H54 (cell line): ENCODE measurements around the gene PMPCA.

Experiments used
- DNase-seq: peaks from one replicate; pipeline ENCODE4 v3.0.0; 2011; ENCODE audit warnings: low spot score, mixed read lengths; ENCODE audit not compliant: insufficient read length
- FAIRE-seq: peaks from 3 replicates; lab custom pipeline; 2011; peaks lifted over from hg19 to GRCh38; lab: Jason Lieb, UNC
- POLR2A ChIP-seq: IDR thresholded peaks from 2 replicates; pipeline ENCODE4 v1.6.1; 2011; ENCODE audit warnings: low read depth, mild to moderate bottlenecking, low read length

The PMPCA gene

GRCh38 chr9:136410500-136411287, at the start of gene PMPCA, which contains the start of gene ENTR1:
PMPCA (plus strand) TSS chr9:136410658; CDS start chr9:136410669, 11 bp downstream.
ENTR1 (minus strand) TSS chr9:136410614; CDS start chr9:136410397, 217 bp downstream.
- peak; percentile 98 for TF ChIP-seq POLR2A
- DNase-seq (peak; percentile 99), FAIRE-seq (no peak)

GRCh38 chr9:136361047-136361753, 49.3 kb upstream of the PMPCA start:
- FAIRE-seq (no peak), DNase-seq (no peak)
- no peak for TF ChIP-seq POLR2A

- DNase-seq (no peak), FAIRE-seq (no peak)
- no peak for TF ChIP-seq POLR2A
Observed at GRCh38 chr9:136361754-136362449, 48.6 kb upstream of the PMPCA start.

- DNase-seq (no peak), FAIRE-seq (no peak)
- TF ChIP-seq POLR2A, result no peak
Observed at GRCh38 chr9:136362450-136362784, 48.0 kb upstream of the PMPCA start.

- DNase-seq, result peak; percentile 100
- peak; percentile 71 for TF ChIP-seq POLR2A
- FAIRE-seq, result peak; percentile 92
Observed at GRCh38 chr9:136363106-136363948, 47.1 kb upstream of the PMPCA start, which contains the start of gene DNLZ. DNLZ (minus strand) TSS chr9:136363744; CDS start chr9:136363714, 30 bp downstream.

GRCh38 chr9:136363949-136364748, 46.3 kb upstream of the PMPCA start:
- TF ChIP-seq POLR2A, result 0 out of 2 replicates have a peak, but pooled peaks have one; percentile 6
- DNase-seq, result no peak
- FAIRE-seq, result no peak

GRCh38 chr9:136364942-136365774, 45.3 kb upstream of the PMPCA start:
- TF ChIP-seq POLR2A, result no peak
- FAIRE-seq (no peak), DNase-seq (no peak)

- no peak for TF ChIP-seq POLR2A
- DNase-seq (no peak), FAIRE-seq (no peak)
Observed at GRCh38 chr9:136365775-136366222, 44.7 kb upstream of the PMPCA start.

GRCh38 chr9:136366826-136367225, 43.6 kb upstream of the PMPCA start:
- FAIRE-seq, result no peak
- no peak for TF ChIP-seq POLR2A
- no peak for DNase-seq

- no peak for FAIRE-seq
- no peak for TF ChIP-seq POLR2A
- no peak for DNase-seq
Observed at GRCh38 chr9:136367296-136368145, 42.9 kb upstream of the PMPCA start.

- no peak for TF ChIP-seq POLR2A
Observed at GRCh38 chr9:136368190-136368589, 42.3 kb upstream of the PMPCA start.

More at GRCh38 chr9:136368190-136368589, 42.3 kb upstream of the PMPCA start:
- DNase-seq (no peak), FAIRE-seq (no peak)
